A549 (cell line): ENCODE measurements around the gene SDC1. TPM values are rescaled to one million over a fixed set of nuclear protein-coding genes. Genes with fewer than 3 reads are reported as not detected.

Source experiments
- ATAC-seq, 2 experiments: fragments of 200-7000 bp in 1 of 2; fragments of >200 bp in 1 of 2; cut with Nextera tagmentation in 1 of 2; cut with Tn5 transposase in 1 of 2; 3 replicates each; pipeline versions ENCODE4 v1.8.0 to v1.9.1; 2018 to 2020; ENCODE audit warnings: mild to moderate bottlenecking in 1 of 2, moderate library complexity in 1 of 2
- CTCF ChIA-PET: fragments of 300-600 bp; sonication (Branson Sonifier 250); formaldehyde crosslinking; extraction: SDS; loops from one replicate; lab custom pipeline; 2021; ENCODE audit warnings: antibody characterized with exemption, inconsistent platforms; lab: Yijun Ruan, JAX
- POLR2A ChIA-PET: fragments of 350-600 bp; formaldehyde crosslinking; extraction: SDS; loops from one replicate; lab custom pipeline; 2021; ENCODE audit warnings: antibody characterized with exemption, inconsistent platforms; lab: Yijun Ruan, JAX
- DNase-seq, 2 experiments: peaks; one replicate each; pipeline versions ENCODE4 v3.0.0 to v3.0.0-alpha.2; 2011 to 2016; ENCODE audit warnings: low read depth in 1 of 2, low spot score in 1 of 2
- FAIRE-seq: peaks from 2 replicates; lab custom pipeline; 2011; peaks lifted over from hg19 to GRCh38; lab: Jason Lieb, UNC
- H3K27ac ChIP-seq, 2 experiments: fragments of >200 bp; sonication (Bioruptor Twin); formaldehyde crosslinking; 3 replicates each; pipeline ENCODE4 v1.5.1; 2016 to 2017
- H3K4me1 ChIP-seq: fragments of >200 bp; sonication (Bioruptor Twin); formaldehyde crosslinking; 3 replicates; pipeline ENCODE4 v1.6.1; 2016
- H3K4me2 ChIP-seq: fragments of >200 bp; sonication (Bioruptor Twin); formaldehyde crosslinking; 3 replicates; pipeline ENCODE4 v1.6.1; 2016
- H3K4me3 ChIP-seq: fragments of >200 bp; sonication (Bioruptor Twin); formaldehyde crosslinking; 3 replicates; pipeline ENCODE4 v1.5.1; 2016
- H3K9me3 ChIP-seq: fragments of >200 bp; sonication (Bioruptor Twin); formaldehyde crosslinking; 3 replicates; pipeline ENCODE4 v1.6.1; 2016
- SREBF2 ChIP-seq: fragments of 450-650 bp; IDR thresholded peaks from 2 replicates; pipeline ENCODE4 v1.6.1; 2014; ENCODE audit warnings: mild to moderate bottlenecking, moderate library complexity
- WGBS: methylation state at CpG from one replicate; pipeline ENCODE4 v1.1.6; 2017; ENCODE audit errors: missing lambda C conversion rate; 5-methylcytosine and 5-hydroxymethylcytosine counted together
- polyA plus RNA-seq, 4 experiments: library from polyadenylated mRNA; depleted of rRNA in 3 of 4; stranded (reverse); fragments of >200 nt; fragmentation: RNase III in 1 of 4; extraction: RNeasy Plus Mini Kit Qiagen cat#74134 plus additional on column Dnase treatment in 1 of 4; gene quantifications; 2 replicates in 3 of 4; 3 replicates in 1 of 4; pipeline ENCODE4 v1.2.3, GENCODE V29; 2011 to 2017
- small RNA-seq, 6 experiments: library from RNA; depleted of rRNA; stranded (forward); fragments of <200 nt; gene quantifications; one replicate each; pipeline ENCODE3, GENCODE V24; 2012

Gene SDC1
- polyA plus RNA-seq, 2 of the 4 experiments (the other 2 are of a cell fraction): 116 to 171 TPM

GRCh38 chr2:20150806-20151571, 73.9 kb downstream of the SDC1 start:
- ATAC-seq: no peak
- Histone ChIP-seq H3K4me3 (no peak overlapping the region), H3K4me2 (no peak overlapping the region), H3K4me1 (peaks cover 22% of the 10 kb centered on the region), H3K9me3 (no peaks in the 10 kb centered on the region), H3K27ac (no peak overlapping the region)
- FAIRE-seq: no peak
- TF ChIP-seq SREBF2: no peak
- ChIA-PET POLR2A (no interaction called here), CTCF (interaction anchor here (0.6 to 2.2 kb wide), 9 partner anchors 10 to 74 kb away, joined by 3 to 11 read pairs (median 4); partner anchors contain the start of gene SDC1)
- DNase-seq: no peak
- 81% methylated on average over 7 of the region's 7 CpGs for WGBS

Small RNAs within 50 kb of the gene (small RNA-seq; reads per million reads assigned to genes)
- gene RN7SL140P (0 reads per million in 6 experiments), gene RNU6-961P (0 reads per million in 6 experiments), gene RNU7-113P (0 reads per million in 6 experiments)

Other genes starting within 250 kb of the SDC1 start
- 24.6 and 28.5 TPM in 2 replicates for gene WDR35, start 235.0 kb downstream of the SDC1 start, polyA plus RNA-seq (2011; rRNA removed)
- gene WDR35, start 235.0 kb downstream of the SDC1 start, polyA plus RNA-seq (2017; fragmentation: RNase III; extraction: RNeasy Plus Mini Kit Qiagen cat#74134 plus additional on column Dnase treatment): 12.1 to 14.0 TPM (median 13.6 TPM) in 3 replicates
- gene MATN3, start 212.5 kb downstream of the SDC1 start, polyA plus RNA-seq (2011; rRNA removed): 16.8 and 21.1 TPM in 2 replicates
- 11.2 to 17.2 TPM (median 14.2 TPM) in 3 replicates for gene MATN3, start 212.5 kb downstream of the SDC1 start, polyA plus RNA-seq (2017; fragmentation: RNase III; extraction: RNeasy Plus Mini Kit Qiagen cat#74134 plus additional on column Dnase treatment)
- 509 and 655 TPM in 2 replicates for gene LAPTM4A, start 173.5 kb downstream of the SDC1 start, polyA plus RNA-seq (2011; rRNA removed)
- gene LAPTM4A, start 173.5 kb downstream of the SDC1 start, polyA plus RNA-seq (2017; fragmentation: RNase III; extraction: RNeasy Plus Mini Kit Qiagen cat#74134 plus additional on column Dnase treatment): 225 to 284 TPM (median 275 TPM) in 3 replicates
- gene PUM2, start 125.7 kb upstream of the SDC1 start, polyA plus RNA-seq (2011; rRNA removed): 93.8 and 94.2 TPM in 2 replicates
- gene PUM2, start 125.7 kb upstream of the SDC1 start, polyA plus RNA-seq (2017; fragmentation: RNase III; extraction: RNeasy Plus Mini Kit Qiagen cat#74134 plus additional on column Dnase treatment): 44.6 to 45.2 TPM (median 44.8 TPM) in 3 replicates
- gene RHOB, start 221.9 kb upstream of the SDC1 start, polyA plus RNA-seq (2011; rRNA removed): 110 and 157 TPM in 2 replicates
- 84.5 to 99.9 TPM (median 87.1 TPM) in 3 replicates for gene RHOB, start 221.9 kb upstream of the SDC1 start, polyA plus RNA-seq (2017; fragmentation: RNase III; extraction: RNeasy Plus Mini Kit Qiagen cat#74134 plus additional on column Dnase treatment)